A673 (cell line): ENCODE measurements around the gene ZNF580.

Experiments
- EZH2 ChIP-seq: fragments of 200-600 bp; sonication (generic); IDR thresholded peaks from 2 replicates; pipeline ENCODE4 v1.6.1; 2017; ENCODE audit warnings: borderline replicate concordance, low read depth, mild to moderate bottlenecking, mixed read lengths, antibody characterized with exemption, low read length; ENCODE audit not compliant: poor library complexity, severe bottlenecking
- TF ChIP-seq, protein P1 (sequence below): fragments of 300-800, 200-600 bp; sonication (generic); conservative IDR thresholded peaks from 2 replicates; pipeline ENCODE4 v1.5.1; 2017; ENCODE audit warnings: low read depth, mild to moderate bottlenecking, antibody characterized with exemption, low read length, moderate library complexity, mixed read lengths

DNA sequence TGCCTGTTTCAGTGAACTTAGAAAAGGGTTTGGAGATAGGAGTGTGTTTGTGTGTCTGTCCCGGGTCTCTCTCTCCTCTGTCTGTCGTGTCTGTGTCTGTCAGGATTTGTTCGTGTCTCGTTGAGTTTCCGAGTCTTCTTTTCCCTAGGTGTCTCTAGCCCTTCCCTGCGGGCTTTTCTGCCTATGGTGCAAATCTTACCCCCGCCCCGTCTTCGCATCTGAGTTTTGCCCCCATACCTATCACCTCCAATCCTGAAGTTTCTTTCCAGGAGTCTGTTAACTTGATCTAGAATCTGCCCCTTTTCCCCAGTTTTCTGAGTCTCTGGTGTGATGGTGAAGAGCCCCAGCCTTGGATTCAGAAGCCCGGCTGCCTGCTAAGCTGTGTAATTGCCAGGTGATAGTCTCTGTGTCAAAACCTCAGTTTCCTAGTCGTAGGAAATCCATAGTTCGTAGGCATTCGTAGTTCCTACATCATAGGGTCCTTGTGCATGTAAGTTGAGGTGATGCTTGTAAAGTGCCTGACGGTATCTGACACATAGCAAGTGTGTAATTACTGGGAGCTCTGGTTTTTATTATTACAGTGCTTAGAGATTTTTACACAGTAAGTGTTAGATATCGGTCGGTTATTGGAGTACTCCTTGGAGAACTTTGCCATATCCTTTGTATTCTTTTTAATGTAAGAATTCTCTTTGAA lies 35.0 kb downstream of the ZNF580 start:
- TF ChIP-seq, protein P1, sequence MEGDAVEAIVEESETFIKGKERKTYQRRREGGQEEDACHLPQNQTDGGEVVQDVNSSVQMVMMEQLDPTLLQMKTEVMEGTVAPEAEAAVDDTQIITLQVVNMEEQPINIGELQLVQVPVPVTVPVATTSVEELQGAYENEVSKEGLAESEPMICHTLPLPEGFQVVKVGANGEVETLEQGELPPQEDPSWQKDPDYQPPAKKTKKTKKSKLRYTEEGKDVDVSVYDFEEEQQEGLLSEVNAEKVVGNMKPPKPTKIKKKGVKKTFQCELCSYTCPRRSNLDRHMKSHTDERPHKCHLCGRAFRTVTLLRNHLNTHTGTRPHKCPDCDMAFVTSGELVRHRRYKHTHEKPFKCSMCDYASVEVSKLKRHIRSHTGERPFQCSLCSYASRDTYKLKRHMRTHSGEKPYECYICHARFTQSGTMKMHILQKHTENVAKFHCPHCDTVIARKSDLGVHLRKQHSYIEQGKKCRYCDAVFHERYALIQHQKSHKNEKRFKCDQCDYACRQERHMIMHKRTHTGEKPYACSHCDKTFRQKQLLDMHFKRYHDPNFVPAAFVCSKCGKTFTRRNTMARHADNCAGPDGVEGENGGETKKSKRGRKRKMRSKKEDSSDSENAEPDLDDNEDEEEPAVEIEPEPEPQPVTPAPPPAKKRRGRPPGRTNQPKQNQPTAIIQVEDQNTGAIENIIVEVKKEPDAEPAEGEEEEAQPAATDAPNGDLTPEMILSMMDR = no peak
- TF ChIP-seq EZH2 = no peak
